ENCODE results near the gene SPINT2.

The SPINT2 gene

DNA sequence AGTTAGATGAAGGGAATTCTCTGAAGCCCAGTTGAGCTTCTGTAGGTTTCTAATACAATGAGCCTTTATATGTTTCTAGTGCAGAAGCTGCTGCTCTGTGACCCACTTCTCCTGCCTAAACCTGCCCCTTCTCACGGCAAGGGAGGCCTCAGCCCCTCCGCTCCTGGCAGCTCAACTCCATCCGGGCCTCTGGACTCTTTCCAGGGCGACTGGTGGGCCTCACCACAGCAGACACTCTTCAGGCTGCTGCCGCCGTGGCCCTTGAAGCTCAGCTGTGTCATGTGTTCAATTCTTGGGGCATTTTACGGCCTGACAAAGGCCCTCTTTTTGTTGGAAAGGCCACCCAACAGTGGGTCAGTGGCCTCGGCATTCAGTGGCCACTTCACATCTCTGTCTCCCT lies 29.7 kb downstream of the SPINT2 start:
- no peak for DNase-seq (ENCODE audit: low spot score)

DNA sequence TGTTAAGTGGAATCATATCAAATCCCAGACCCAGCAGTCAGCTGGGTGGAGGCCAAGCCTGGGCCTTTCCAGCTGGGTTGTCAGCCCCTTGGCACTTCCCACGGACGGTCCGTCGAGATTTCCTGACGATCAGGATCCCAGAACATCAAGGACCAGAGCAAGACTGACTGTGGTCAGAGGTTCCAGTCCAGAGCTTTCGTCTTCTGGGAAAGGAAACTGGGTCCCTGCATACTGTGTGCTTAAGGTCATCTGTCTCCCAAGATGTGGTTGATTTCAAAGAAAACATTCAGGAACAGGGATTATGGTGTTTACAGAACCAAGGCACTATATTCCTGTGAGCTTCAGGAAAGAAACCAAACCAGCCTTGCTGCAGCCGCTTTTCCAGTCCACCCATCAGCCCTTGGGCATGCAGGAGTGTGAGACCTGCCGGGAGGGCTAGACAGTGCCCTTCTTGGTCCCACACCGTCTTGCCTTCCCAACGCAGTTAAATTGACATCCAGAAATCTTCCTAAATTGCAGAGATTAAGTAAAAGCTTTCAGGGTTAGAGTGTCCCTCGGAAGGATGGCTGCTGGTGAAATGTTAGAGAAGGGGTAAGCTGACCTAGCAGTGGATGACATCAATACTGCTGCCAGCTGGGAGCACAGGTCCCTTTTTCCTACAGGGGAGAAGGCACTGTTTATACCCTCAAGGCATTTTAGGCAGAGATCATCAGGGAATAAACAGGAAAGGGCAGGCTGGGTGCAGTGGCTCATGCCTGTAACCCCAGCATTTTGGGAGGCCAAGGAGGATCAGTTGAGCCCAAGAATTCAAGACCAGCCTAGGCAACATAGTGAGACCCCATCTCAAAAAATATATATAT lies 34.7 kb downstream of the SPINT2 start:
- no peak for DNase-seq (ENCODE audit: low spot score)

DNA sequence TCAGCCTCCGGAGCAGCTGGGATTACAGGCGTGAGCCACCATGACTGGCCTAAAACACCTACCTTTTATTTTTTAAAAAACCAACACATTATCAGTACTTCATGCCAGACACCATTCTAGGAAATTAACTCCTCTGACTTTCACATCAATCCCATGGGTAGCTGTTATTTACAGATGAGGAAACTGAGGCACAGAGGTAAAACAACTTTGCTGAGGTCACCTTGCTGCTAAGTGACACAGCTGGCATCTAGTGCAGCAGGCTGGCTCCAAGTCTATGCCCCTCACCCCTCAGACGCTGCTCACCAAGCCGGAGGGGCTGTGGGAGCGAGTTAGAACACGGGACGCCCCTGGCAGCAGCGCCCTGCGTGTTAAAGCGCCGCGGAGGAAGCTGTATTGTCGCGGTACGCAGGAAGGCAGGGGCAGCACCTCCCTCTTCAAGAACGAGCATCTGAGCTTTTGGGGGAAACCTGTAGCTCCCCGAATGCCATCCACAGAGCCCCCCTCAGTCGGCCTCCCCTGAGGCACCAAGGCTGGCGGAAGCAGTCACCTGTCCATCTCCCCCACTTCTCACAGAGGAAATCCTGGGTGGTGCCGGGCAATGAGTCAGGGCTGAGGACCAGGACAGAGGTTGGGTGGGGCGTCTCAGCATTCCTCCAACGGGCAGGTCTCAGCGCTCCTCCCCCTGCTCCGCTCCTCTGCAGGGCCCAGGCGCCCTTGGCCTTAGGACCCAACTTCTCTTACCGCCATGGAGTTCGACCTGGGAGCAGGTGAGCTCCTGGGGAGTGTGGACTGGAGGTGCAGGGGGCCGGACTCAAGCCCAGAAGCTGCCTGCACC lies 39.4 kb downstream of the SPINT2 start, which contains the start of gene C19orf33:
Gene C19orf33 (plus strand): TSS at position 735 of the 835 bp plus-strand sequence. CDS start 11 bp downstream, at position 746.
- DNase-seq (ENCODE audit: low spot score), result no peak

DNA sequence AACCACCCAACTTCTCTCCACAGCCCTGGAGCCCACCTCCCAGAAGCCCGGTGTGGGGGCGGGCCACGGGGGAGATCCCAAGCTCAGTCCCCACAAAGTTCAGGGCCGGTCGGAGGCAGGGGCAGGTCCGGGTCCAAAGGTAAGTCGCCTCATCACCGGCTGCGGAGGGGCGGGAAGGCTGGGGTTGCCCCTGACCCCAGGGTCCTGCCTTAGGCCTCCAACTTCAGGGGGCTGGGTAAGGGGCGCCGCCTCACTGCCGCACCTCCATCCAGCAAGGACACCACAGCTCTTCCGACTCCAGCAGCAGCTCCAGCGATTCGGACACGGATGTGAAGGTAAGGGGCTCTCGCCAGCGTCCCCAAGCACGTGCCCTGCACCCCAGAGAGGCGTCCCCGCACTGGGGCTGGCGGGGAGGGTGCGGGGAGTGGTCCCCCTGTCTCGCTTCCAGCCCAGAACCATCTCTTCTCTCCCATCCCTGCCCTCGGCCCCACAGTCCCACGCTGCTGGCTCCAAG lies 40.0 kb downstream of the SPINT2 start:
- no peak for DNase-seq (ENCODE audit: low spot score)

DNA sequence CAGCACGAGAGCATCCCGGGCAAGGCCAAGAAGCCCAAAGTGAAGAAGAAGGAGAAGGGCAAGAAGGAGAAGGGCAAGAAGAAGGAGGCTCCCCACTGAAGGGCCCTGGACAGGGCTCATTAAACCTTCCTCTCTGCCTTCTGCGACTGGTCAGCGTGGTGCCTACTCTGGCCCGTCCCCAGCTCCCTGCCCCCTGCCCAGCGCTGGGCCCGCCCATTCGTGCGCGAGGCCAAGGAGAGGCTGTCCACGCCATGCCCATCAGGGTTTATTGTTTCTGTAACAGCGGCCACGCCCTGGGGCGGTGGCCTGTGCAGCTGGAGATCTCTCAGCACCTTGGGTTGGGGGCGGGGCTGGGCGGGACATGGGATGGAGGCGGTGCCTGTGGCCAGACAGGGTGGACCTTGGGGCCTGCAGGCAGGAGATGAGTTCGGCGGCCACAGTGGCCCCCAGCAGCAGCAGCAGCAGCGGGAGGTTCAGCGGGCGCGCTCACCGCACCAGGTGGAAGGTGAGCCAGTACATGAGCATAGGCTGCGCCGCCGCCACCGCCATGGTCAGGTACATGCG lies 40.6 kb downstream of the SPINT2 start:
- no peak for DNase-seq (ENCODE audit: low spot score)

DNA sequence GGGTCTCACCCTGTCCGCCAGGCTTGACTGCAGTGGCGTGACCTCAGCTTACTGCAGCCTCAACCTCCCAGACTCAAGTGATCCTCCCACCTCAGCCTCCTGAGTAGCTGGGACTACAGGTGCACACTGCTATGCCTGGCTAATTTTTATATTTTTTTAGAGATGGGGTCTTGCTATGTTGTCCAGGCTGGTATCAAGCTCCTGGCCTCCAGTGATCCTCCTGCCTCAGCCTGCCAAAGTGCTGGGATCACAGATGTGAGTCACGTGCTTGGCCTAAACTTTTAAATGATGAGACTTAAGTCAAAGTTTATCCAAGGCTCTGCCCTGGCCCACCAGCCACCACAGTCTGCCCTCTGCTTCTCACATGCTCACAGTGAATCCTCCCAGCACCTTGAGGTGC lies 41.9 kb downstream of the SPINT2 start:
- DNase-seq (ENCODE audit: low spot score), result no peak

DNA sequence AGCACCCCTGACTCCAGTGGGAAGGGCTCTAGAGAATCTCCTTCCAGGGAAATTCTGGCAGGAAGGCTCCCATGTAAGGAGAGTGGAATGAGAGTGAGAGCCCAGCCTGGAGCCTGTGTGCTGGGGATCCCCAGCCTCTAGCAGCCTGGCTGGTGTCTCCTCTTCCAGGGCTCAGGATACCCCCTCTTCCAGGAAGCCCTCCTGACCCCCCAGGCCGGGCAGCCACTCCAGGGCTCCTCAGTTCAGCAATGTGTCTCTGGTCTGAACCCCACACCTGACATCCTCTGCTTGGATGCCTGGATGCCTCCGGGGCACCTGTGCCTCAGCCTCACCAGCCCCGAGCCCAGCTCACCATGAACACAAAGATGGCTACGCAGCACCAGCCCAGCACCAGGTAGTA lies 42.7 kb downstream of the SPINT2 start:
- no peak for DNase-seq (ENCODE audit: low spot score)

DNA sequence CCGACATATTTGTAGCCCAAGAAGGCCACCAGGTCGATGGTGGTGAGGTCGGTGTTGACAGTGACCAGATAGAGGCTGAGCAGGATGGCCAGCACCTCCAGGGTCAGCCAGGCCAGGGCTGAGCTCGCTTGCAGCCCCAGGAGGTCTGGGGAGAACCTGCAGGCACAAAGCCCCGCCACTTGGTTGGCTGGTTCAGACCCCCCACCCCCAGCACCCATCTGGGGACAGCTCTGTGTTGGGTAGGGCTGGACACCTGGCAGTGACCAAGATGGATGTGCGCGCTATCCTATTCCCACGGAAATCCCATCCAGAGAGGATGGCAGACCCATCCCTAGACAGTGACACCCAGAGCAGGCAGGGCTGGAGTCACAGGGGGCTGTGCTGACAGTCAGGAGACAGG lies 43.2 kb downstream of the SPINT2 start:
- DNase-seq (ENCODE audit: low spot score), result no peak

DNA sequence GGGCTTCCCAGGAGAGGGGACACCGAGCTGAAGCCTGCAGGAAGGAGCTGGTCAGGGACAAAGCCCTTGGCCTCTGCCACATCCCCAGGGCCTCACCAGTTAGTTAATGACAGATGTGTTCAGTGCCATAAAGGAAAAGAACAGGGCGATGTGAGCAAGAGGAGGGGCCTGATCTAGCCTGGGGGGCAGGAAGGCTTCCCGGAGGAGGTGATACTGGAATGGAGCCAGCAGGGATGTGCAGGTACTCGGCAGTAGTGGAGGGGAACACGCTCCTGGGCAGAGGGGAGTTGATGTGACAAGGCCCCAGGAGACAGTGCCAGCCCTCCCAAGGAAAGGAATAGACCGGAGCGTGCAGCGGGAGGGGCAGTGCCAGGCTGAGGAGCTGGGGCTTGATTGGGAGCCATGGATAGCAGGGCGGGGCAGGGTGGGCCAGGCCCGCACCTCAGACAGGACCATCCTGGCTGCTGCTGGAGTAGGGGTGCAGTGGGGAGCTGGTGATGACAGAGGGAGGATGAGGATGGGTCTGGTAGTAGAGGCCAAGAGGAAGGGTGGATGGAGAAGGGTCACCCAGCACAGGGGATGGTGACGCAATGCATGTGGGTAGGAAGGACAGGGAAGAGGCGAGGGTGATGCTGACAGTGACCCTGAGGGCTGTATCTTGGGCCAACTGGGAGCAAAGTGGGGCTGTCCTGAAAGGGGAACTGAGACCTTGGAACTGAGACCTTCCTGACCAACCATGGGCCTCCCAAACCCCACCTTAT lies 43.8 kb downstream of the SPINT2 start:
- no peak for DNase-seq (ENCODE audit: low spot score)

DNA sequence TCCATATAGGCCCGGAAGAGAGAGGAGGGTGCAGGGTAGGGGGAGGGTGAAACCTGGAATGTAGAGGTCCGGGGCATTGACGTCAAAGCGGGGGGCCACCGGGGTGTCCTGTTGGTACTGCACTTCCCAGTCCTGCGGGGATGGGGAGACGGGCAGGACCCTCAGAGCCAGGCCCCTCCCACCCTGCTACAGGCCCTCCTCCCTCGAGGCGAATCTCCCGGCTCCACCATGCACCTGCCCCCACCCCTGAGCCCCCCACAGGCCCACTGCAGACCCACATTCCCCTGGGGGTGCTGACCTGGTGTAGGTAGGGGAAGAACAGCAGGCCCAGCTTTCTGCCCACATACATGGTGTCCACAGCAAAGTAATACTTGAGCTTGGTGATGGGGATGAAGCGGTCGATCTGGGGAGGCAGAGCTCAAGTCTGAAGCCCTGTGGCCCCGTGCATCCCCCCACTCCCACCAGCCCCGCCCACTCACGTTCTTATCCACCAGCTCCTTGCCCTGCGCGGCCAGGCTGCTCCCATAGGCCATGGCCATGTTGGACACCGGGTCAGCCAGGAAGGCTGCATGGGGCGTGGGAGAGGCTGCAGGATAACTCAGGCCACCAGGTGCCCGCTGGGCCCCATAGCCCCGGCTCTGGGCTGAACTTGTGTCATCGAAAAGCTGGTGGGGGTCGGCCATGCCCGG lies 44.7 kb downstream of the SPINT2 start:
- DNase-seq (ENCODE audit: low spot score), result no peak

DNA sequence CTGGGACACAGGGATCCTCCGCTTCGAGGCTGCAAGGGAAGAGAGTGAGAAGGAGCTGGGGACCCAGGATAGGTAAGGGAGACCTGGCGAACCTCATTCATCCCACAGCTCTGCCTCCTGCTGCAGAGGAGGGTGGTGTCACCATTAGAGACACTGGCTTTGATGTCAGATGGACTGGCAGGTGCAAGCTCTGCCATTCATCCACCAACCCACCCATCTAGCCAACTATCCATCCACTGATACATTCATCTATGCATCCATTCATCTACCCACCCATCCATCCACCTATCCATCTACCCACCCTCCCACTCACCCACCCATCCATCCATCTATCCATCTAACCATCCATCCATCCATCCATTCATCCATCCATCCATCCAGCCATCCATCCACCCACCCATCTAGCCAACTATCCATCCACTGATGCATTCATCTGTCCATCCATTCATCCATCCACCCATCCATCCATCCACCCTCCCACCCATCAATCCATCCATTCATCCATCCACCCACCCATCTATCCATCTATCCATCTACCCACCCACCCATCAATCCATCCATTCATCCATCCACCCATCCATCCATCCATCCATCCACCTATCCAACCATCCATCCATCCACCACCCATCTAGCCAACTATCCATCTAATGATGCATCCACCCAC lies 45.4 kb downstream of the SPINT2 start:
- no peak for DNase-seq (ENCODE audit: low spot score)

DNA sequence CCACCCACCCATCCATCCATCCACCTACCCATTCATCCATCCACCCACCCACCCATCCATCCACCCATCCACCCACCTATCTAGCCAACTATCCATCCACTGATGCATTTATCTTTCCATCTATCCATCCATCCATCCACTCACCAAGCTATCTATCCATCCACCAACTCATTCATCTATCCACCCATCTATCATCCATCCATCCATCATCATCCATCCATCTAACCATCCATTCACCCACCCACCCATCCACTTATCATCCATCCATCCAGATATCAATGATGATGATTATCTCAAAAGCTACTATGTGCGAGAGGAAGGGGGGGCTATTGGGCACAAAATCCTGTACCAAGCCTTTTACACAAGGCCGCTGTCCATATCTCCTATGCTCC lies 45.9 kb downstream of the SPINT2 start:
- no peak for DNase-seq (ENCODE audit: low spot score)

DNA sequence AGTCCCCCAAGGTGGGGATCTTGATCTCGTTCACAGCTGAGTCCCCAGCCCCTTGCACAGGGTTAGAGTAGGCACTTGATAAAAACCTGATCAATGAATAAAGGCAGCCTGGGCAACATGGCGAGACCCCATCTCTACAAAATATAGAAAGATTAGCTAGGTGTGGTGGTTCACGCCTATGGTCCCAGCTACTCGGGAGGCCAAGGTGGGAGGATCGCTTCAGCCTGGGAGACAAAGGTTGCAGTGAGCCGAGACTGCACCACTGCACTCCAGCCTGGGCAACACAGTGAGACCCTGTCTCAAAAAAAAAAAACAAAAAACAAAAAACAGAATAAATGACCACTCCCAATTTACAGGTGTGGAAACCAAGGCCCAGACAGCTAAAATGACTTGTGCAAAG lies 46.6 kb downstream of the SPINT2 start:
- DNase-seq (ENCODE audit: low spot score), result no peak

DNA sequence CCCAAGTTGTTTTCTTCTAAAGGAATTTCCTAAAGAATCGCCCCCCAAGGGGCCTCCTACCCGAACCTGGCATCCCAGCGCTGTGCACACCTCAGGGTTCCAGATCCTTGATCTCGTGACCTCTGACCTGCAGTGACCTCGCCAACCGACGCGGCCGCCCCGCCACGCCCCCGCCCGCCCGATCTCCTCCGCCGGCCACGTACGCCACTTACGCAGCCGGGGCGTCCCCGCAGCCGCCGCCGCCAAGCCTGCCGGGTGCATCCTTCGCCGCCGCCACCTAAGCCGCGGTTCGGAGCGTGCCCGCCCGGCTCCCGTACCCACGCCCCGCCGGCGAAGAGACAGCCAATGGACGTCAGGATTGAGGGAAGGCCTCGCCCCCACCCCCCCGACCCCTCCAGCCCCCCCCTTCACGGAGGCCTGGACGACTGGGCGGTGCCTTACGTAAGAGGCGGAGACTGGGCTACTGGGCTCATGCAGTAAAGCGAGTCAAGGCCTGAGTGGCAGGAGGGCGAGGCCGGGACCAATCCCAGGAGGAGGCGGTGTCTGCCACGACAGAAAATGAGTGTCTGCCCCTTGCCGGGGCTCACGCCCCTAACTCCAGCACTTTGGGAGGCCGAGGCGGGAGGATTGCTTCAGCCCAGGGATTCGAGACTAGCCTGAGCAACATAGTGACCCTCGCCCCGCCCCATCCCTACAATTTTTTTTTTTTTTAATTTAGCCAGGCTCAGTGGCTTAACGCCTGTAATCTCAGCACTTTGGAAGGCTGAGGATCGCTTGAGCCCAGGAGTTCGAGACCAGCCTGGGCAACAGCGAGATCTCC lies 51.5 kb downstream of the SPINT2 start, which contains the start of gene YIF1B:
Gene YIF1B (minus strand): TSS at position 291 of the 820 bp plus-strand sequence. CDS start 30 bp downstream, at position 261.
- DNase-seq (ENCODE audit: low spot score), result peak; percentile 85

DNA sequence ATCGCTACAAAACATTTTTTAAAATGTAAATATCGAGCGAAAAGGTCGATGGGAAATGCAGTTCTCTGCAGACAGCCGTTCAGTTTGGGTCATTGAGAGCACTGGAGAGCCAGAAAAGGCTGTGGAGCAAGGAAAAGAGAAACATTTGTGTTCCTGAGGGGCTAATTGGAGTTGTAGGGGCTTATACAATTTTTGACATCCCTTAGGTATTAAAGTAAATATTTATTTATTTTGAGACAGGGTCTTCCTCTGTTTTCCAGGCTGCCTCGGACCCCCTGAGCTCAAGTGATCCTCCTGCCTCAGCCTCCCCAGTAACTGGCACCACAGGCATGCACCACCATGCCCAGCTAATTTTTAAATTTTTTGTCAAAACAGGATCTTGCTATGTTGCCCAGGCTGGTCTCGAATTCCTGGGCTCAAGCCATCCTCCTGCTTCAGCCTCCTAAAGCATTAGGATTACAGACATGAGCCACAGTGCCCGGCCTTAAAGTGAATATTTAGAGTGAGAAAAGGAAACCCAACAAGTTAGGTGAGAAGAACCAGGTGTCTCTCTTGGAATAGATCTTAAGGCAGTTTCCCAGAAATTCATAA lies 52.2 kb downstream of the SPINT2 start:
- DNase-seq (ENCODE audit: low spot score), result no peak

DNA sequence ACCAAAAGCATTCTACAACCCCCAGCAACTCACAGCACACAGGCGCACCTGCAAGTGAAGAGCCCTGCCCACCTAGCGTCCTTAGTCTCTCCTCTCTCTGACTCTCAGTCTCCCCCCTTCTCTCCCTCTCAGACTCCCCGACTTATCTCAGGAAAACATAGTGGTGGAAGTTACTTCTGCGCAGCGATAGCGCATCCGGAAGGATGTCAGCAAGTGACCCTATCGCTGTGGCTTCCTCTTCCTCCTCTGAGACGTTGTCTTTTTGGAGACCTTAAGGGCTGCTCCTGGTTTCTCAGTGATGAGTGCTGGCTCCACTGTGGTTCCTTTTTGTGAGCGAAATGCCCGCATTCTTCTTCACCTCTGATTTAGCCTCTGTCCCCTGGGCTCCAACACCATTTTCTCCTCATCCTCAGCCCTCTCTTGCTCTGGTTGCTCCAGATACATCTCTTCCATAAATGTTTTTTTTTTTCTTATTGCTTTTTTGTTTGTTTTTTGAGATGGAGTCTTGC lies 52.8 kb downstream of the SPINT2 start:
- no peak for DNase-seq (ENCODE audit: low spot score)

DNA sequence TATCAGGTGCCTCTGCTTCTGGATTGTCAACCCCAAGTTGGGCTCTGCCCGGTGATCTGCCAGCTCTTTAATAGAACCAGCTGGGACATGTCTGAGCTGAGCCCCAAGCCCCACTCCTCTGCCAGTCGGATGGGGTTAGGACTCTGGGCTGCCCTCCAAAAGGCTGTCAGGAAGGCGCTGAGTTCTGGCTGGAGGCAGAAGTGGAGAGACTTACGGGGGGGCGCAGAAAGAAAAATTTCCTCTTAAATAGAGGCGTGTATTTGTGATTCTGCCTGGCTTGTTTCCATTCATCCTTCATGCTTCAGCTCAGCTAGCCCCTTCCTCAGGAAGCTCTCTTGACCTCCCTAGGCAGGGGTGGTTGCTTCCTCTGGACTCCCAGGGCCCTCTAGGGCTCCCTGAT lies 54.3 kb downstream of the SPINT2 start:
- no peak for DNase-seq (ENCODE audit: low spot score)

DNA sequence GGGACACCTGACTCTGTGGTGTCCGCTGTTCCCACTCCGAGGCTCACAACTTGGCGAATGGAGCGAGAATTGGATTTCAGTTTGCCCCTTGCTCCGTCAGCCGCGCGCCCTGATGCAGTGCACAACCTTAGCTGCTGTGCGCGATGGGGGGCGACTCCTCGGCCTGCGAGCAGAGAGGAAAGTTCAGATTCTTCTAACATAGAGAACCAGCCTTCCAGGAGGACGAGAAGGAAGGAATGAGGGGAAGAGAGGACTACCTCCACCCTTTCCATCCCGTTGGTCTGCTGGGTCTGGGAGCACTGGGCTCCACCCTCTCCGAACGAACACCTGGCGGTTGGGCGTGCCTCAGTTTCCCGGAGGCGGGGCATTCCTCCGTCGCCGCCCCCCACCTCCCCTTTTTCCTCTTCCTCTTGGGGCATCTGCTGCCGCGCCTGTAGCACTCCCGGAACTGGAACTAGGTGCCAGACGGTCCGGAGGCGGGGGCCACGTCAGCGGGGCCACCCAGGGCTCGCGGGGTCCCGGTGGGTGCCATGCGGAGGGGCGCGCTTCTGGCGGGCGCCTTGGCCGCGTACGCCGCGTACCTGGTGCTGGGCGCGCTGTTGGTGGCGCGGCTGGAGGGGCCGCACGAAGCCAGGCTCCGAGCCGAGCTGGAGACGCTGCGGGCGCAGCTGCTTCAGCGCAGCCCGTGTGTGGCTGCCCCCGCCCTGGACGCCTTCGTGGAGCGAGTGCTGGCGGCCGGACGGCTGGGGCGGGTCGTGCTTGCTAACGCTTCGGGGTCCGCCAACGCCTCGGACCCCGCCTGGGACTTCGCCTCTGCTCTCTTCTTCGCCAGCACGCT lies 55.3 kb downstream of the SPINT2 start, which contains the start of gene KCNK6:
Gene KCNK6 (plus strand): TSS at position 425 of the 838 bp plus-strand sequence. CDS start 106 bp downstream, at position 531.
- DNase-seq (ENCODE audit: low spot score), result no peak
